Raji (cell line): Measurements from ENCODE around the gene ETV4.

Experiments
- POLR2A ChIP-seq: IDR thresholded peaks from 2 replicates; pipeline ENCODE4 v1.6.1; 2011; ENCODE audit warnings: low read depth, low read length, control low read depth; ENCODE audit not compliant: insufficient read depth

Gene ETV4

DNA sequence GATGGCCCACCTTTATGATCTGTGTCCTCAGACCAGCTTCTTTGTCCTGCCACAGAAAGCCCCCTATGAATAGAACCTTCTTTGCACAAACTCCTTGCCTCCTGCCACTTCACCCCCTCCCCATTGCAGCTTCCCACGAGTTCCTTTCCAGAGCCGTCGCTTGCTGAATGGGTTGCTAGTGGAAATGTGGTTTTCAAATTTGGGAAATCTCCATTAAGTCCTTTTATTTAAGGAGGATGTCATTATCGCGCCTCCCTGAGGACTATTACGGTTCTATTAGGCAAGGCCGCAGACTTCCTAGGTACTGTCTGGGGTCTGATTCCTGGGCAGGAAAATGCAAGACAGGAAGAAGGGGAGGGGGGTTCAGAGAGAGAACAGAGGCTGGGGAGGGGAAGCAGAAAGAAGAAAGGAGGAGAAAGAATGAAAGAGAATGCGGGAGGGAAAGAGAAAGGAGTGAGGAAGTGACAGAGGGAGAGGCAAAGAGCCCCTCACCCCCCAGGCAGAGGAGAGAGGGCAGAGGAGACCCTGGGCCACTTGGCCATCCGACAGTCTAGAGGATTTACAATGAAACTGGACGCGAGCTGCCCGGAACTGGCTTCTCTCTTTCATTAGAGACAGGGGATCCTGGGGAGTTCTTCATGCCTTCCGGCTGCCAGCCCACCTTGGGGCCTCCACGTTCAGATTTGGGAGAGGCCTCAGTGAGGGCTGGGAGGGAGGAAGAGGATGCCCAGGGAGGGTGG, 31.7 kb upstream of the ETV4 start:
- no peak for TF ChIP-seq POLR2A

DNA sequence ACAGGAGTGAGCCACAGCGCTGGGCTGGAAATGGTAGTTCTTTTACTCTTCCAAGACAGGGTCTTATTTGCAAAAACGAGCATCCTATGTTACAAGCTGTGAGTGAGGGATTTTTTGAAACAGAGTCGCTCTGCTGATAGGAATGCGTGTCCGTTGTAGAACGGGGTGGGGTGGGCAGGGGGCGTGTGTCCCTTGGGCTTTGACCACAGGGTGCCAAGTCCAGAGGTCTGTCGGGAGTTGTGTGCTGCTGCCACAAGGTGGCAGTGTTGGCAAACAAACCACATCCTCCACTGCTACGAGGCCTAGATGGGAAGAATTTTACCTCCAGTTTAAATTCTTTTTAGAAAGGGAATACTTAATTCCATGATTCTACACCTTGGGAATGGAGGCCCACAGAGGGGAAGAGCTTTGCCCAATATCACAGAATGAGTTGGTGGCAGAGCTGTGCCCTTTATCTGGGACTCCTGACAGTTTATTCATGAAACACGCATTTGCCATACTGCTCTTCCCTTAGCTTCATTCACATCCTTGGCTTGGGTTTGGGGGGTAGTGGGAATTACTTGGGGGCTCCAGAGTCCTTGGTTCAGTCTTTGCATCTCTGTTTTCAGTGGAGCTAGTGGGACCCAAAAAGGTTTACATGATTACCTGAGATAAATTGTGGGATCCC, 30.6 kb upstream of the ETV4 start:
- no peak for TF ChIP-seq POLR2A

DNA sequence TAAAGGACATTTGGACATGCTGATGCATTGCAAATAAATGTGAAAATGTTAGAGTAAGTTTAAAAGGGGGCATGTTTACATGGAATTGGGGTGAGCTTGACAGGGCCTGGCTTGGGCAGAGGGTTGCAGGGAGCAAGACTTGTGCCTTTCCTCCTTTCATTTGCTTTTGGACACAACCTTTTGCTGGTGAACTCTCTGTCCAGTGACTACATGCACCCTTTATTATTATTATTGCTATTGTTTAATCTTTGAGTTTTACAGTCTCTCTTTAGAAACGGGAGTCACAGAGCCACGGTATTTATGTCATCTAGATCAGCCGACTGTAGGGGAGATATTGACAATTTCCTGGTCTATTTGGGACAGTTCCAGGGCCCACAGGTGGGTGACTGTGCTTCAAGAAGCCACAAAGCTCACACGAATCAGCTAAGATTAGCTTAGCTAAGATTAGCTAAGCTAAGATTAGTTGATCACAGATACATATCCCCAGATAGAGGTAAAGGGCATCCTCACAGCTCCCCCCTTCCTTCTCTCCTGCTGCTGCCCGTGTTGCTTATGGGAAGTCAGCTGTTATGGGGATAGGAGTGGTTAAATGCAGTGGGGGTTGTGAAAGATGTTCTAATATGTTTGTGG, 28.9 kb upstream of the ETV4 start:
- no peak for TF ChIP-seq POLR2A

DNA sequence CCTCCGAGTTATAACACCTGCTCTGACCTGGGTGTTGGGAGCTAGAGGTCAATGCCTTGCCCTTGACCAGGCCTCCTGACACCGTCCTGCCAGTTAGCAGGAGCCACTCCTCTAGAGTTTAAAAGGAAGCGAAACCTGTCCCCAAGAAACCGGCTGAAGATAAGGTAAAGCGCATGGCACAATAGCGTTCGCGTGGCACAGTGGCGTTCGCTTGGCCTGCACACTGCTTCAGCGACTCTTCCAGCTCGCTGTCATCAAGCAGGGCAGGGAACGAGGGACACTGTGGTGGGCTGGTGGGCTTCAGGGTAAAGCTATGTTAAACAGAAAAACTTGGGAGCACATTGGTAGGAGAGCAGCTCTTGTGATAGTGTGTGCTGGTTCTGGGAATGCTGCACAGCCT, 28.2 kb upstream of the ETV4 start:
- TF ChIP-seq POLR2A: no peak

DNA sequence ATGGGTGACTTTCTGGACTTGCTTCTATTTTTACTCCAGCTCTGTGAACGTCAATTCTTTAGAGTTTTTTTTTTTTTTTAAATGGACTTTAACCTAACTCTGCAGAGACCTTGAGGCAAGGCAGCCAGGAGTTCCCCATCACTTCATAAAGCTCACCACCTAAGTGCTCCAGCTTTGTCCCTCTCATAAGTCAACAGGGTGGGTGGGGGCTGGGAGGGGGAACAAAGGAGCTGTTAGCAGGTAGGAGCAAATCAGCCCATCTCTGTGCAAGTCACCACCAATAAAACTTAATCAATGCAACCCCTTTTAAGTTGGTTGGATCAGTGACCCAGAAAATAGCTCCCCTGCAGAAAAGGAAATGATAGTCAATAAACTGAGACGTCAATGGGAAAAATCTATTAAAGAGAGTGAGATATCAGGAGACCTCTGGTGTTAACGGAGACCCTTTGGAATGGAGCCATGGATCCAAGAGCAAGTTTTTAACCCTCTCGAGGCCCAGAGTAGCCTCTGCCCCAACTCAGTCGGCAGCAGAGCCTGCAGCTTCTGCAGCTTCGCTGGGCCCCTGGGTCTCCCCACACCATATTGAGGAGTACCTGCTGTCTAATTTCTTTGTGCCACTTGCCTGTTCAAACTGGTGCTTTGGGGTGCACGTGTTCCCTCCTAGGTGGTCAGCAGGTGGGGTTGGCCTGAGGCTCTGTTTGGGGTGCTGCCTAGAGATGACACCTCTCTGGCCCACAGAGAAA, 27.6 kb upstream of the ETV4 start:
- TF ChIP-seq POLR2A: no peak

DNA sequence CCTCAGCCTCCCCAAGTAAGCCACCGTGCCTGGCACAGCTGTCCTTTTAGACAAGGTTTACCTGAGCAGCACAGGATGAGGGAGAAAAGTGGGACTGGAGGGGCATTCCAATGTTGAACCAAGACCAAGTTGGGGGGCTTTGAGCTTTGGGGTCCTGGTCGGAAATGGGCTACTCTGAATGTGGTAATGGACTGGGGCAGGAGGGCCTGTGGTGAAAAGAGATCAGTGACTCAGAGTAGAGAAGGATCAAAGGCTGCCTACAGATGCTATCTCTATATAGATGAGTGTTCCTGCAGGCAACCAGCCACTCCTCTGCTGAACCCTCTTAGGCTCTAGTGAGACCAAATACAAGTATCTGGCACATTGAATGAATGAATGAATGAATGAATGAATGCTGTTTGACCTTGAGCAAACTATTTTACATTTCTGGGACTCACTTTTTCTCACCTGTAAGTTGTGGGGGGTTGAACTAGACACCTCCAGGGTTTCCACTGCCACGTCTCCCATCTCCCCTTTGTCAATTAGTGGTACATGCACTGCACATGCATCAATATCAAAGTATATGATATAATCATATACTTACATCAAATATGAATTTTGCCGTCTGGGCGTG, 26.3 kb upstream of the ETV4 start:
- no peak for TF ChIP-seq POLR2A

DNA sequence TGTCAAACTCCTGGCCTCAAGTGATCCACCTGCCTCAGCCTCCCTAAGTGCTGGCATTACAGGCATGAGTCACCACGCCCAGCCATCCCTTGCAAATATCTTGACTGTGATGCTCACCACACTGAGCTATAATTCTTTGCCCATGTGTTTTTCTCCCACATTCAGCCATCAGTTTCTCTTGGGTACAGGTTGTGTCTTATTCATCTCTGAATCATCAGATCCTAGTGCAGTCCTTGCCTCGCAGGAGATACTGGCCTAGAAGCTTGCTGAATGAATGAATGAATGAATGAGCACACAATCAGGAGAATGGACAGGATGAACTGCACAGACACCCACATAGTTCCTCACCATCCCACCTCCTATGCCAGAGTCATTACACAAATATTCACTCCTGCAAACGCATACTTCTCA, 24.4 kb upstream of the ETV4 start:
- TF ChIP-seq POLR2A: no peak

DNA sequence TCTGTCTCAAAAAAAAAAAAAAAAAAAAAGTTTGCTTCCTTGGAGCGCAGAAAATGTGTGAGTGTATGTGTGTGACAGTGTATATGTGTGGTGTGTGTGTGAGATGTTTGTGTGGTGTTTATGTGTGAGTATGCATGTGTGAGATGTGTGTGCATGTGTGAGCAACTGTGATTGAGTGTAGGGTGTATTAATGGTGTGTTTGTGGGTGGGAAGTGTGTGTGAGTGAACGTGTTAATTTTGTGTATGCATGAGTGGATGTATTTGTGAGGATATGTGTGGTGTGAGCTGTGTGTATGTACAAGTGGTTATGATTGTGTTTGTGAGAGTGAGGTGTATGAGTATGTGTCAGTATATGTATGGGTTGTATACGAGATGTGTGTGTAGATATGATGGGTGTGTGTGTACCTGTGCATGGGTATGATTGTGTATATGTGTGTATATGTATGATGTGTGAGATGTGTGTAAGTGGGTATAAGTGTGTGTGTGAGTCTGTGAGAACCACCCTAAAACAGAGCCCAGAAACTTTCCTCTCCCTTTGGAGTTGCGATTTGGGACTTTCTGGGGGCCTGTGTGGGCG, 22.5 kb upstream of the ETV4 start:
- TF ChIP-seq POLR2A: no peak

DNA sequence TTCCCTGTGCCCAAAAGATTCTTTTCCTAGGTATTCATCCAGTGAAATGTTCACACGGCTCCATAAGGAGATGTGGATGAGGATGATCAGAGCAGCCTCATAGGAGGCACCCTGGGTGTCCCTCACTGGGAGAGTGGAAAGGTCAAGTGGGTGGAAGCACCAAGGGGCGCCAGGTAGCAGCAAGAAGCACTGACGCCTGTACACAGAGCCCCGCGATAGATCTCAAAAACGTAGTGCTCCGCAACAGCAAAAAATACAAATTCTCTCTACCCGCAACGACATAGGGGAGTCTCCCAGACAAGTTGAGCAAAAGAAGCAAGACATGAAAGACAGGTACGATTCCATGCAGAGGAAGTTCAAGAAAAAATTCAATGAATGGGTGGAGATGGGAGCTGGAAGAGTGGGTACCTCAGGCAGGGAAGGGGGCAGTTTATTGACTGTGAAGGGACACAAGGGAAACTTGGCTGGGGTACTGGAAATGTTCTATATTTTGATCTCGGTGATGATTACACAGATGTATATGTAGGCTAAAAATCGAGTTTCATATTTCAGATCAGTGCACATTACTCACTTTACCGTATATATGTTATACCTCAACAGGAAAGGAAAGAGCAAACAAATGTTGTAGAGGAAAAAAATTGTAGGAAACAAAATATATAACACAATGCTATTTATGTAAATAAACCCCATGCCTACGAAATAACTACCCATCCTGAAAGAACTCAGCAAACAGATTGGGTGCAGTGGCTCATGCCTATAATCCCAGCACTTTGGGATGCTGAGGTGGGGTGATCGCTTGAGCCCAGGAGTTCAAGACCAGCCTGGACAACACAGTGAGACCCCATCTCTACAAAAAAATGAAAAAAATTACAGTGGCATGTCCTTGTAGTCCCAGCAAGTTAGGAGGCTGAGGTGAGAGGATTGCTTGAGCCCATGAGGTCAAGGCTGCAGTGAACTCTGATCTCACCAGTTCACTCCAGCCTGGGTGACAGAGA, 17.8 kb upstream of the ETV4 start:
- no peak for TF ChIP-seq POLR2A

DNA sequence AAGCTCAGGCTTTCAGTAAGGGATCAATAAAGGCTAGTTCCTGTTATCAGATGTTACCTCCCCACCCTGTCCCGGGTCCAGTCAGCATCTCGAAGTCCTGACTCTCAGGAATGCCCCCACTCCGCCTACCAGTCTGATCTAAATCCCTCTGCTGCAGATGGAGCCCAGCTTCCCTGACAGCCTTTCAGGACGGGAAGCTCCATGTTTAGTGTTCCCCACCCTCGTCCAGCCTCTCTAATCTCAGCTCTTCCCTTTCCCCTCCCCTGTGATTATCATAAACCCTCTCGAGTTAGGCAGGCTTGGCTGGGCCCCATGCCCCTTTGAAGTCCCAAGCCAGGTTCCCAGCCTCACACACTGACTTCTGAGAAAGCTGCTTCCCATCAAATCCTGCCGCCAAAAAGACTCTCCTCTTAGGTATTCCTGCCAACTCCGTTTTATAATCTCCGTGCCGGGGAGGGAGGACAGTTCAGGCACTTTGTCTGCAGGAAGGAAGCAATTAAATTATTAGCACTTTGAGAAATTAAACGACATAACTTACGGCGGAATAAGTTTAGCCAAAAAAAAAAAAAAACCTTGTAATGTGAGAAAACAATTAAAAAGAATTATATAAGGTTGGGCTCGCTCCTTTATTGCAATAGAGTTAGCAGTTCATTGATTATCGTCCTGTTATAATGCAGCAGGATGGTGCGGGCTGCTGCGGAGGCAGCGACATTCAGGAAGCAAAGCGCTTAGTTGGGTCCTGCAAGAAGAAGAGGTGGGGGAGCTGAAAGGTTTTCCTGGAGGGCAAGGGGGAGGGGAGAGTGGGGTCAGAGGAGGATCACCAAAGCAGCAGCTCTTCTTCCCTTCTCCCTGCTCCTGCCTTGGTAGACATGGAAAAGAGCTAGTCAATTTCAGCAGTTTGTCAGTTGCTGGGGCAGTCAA, 16.8 kb upstream of the ETV4 start:
- no peak for TF ChIP-seq POLR2A

DNA sequence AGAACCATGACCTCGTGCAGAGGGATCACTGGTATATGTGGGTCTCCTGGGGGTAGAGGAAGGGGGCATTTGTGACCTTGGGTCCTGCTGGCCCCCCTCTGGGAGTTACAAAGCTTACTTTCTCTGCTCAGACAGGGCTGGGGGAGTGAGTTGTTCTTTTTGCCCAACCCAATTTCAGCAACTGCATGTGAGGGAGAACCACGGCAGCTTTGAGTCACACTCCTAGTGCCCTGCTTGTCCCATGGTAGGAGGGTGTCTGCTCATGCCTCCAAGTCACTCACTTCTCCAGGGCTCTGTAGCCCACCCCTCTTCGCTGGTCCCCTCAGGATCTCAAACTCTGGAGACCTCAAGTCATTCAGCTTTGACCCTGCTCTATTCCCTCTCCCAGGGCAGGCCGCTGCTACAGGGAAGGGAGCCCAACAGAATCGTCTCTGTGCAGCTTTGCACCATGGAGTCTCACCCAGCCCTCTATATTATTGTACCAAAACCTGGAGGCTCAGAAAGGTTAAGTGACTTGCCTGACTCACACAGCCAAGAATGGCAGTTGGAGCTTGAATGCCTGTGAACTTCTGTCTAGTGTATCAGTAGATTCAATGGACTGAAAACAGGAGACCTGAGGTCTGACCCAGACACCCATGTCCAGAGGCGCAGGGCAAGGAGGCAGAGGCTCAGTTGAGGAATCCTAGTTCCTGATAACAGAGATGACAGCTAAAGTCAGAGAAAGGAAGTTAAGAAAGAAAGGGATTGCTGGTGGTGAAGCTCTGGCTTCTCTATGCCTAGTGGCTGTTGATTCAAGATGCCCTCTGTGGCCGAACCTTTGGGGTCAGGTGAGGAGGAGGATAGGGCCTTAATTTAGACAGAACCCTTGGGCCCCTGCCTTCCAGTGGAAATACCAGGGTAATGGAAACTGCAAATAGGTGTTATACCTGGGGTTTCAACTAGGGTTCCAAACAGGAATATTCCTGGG, 14.6 kb upstream of the ETV4 start:
- TF ChIP-seq POLR2A: no peak
